ENCODE results near the gene GNA14. TPM values are rescaled to one million over a fixed set of nuclear protein-coding genes. Genes with fewer than 3 reads are reported as not detected.

GNA14 gene
- total RNA-seq, 1 experiment from 2014 or later = 0.25 TPM

GRCh38 chr9:77561331-77562018 is 86.6 kb downstream of the GNA14 start:
- POLR2A ChIA-PET = no interaction called here
- no peaks in the 10 kb centered on the region for H3K9me2 ChIP-seq (ENCODE audit: insufficient read depth)
- TF ChIP-seq CBX3 (IDR thresholded peaks at IDR 0.05; ENCODE audit: low read depth) (no peak), CEBPB (IDR thresholded peaks at IDR 0.05; ENCODE audit: low read depth) (no peak), EGR1 (IDR thresholded peaks at IDR 0.05; ENCODE audit: low read depth) (no peak), EZH2phosphoT487 (IDR thresholded peaks at IDR 0.05; ENCODE audit: borderline replicate concordance) (no peak), JUND (IDR thresholded peaks at IDR 0.05) (no peak), ATF3 (IDR thresholded peaks at IDR 0.05) (no peak), SRF (IDR thresholded peaks at IDR 0.05; ENCODE audit: low read depth) (no peak), SIN3A (IDR thresholded peaks at IDR 0.05; ENCODE audit: low read depth) (no peak), ZFX (IDR thresholded peaks at IDR 0.05) (no peak), YY1 (IDR thresholded peaks at IDR 0.05; ENCODE audit: extremely low read depth, insufficient replicate concordance, low read depth, low read length) (no peak), POLR2AphosphoS5 (IDR thresholded peaks at IDR 0.05; ENCODE audit: low read depth, low read length) (no peak), ELF1 (IDR thresholded peaks at IDR 0.05; ENCODE audit: borderline replicate concordance, low read depth) (no peak), REST (IDR thresholded peaks at IDR 0.05; ENCODE audit: low read depth) (no peak), EZH2 (IDR thresholded peaks at IDR 0.05) (no peak), TCF7L2 (IDR thresholded peaks at IDR 0.05; ENCODE audit: borderline replicate concordance, extremely low read depth, insufficient read depth, insufficient read length) (no peak), FOSL1 (IDR thresholded peaks at IDR 0.05; ENCODE audit: low read depth) (no peak)
- TF ChIP-seq, protein P1, sequence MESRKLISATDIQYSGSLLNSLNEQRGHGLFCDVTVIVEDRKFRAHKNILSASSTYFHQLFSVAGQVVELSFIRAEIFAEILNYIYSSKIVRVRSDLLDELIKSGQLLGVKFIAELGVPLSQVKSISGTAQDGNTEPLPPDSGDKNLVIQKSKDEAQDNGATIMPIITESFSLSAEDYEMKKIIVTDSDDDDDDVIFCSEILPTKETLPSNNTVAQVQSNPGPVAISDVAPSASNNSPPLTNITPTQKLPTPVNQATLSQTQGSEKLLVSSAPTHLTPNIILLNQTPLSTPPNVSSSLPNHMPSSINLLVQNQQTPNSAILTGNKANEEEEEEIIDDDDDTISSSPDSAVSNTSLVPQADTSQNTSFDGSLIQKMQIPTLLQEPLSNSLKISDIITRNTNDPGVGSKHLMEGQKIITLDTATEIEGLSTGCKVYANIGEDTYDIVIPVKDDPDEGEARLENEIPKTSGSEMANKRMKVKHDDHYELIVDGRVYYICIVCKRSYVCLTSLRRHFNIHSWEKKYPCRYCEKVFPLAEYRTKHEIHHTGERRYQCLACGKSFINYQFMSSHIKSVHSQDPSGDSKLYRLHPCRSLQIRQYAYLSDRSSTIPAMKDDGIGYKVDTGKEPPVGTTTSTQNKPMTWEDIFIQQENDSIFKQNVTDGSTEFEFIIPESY (IDR thresholded peaks at IDR 0.05; ENCODE audit: extremely low read depth, insufficient replicate concordance, low read length) = no peak
- TF ChIP-seq, protein P2, sequence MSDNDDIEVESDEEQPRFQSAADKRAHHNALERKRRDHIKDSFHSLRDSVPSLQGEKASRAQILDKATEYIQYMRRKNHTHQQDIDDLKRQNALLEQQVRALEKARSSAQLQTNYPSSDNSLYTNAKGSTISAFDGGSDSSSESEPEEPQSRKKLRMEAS (IDR thresholded peaks at IDR 0.05) = no peak
- no peaks in the 10 kb centered on the region for H3K79me2 ChIP-seq (ENCODE audit: insufficient read depth, low read length)
- no peak overlapping the region for H2AFZ ChIP-seq (ENCODE audit: low read depth, low read length, poor library complexity, severe bottlenecking)
- no peak overlapping the region for H3K27ac ChIP-seq (ENCODE audit: low read depth, low read length)
- peaks cover 25% of the 10 kb centered on the region for H3K27me3 ChIP-seq (ENCODE audit: insufficient read depth, low read length)
- no peak for ATAC-seq
- H3K9me3 ChIP-seq (ENCODE audit: control insufficient read depth in 1 of 2, insufficient read depth in 1 of 2, low read depth in 1 of 2, low read length in 2 of 2) = no peaks in the 10 kb centered on the region
- CTCF ChIA-PET = no interaction called here
- H3K4me1 ChIP-seq (ENCODE audit: control insufficient read depth in 1 of 2, insufficient read depth in 2 of 2, low read length in 2 of 2) = no peaks in the 10 kb centered on the region
- H3K36me3 ChIP-seq (ENCODE audit: control insufficient read depth in 1 of 2, insufficient read depth in 2 of 2, low read length in 2 of 2) = no peaks in the 10 kb centered on the region
- H3K4me3 ChIP-seq (replicated peaks in 1 of 2; ENCODE audit: low read depth in 1 of 2, low read length in 2 of 2) = no peak overlapping the region
- no TSS peak for BruUV-seq (replicated peaks)
- no peaks in the 10 kb centered on the region for H4K20me1 ChIP-seq (ENCODE audit: insufficient read depth)
- intact Hi-C loops (cut with micrococcal nuclease) = no loop called here
- RAD21 ChIA-PET (ENCODE audit: low non-redundant PET in 1 of 2, low total read pairs in 2 of 2, uncharacterized antibody in 2 of 2, unreplicated experiment in 2 of 2) = no interaction called here
- DNase-seq (ENCODE audit: low read depth, low spot score) = no peak
- no peak overlapping the region for H3K9ac ChIP-seq (ENCODE audit: low read length)
- no peak overlapping the region for H3K4me2 ChIP-seq (ENCODE audit: low read length)
